ENCODE data around the gene PTPRE. TPM values are rescaled to one million over a fixed set of nuclear protein-coding genes. Genes with fewer than 3 reads are reported as not detected.

Gene PTPRE
- total RNA-seq, 4 donors from 2014 or later: 10.2 to 46.8 (median 28.8) TPM

GRCh38 chr10:127908106-127908958 is 1.4 kb downstream of the PTPRE start:
- H3K4me1 ChIP-seq: peaks cover 36% of the 10 kb centered on the region
- H3K36me3 ChIP-seq: no peaks in the 10 kb centered on the region
- peak overlapping the region; percentile 71 for H3K4me3 ChIP-seq
- H3K27ac ChIP-seq: no peak overlapping the region
- H3K27me3 ChIP-seq: peaks cover 20% of the 10 kb centered on the region
- TF ChIP-seq POLR2A (IDR thresholded peaks at IDR 0.05) (no peak), EP300 (IDR thresholded peaks at IDR 0.05) (no peak), POLR2AphosphoS5 (IDR thresholded peaks at IDR 0.05) (no peak)
- TF ChIP-seq, protein P1, sequence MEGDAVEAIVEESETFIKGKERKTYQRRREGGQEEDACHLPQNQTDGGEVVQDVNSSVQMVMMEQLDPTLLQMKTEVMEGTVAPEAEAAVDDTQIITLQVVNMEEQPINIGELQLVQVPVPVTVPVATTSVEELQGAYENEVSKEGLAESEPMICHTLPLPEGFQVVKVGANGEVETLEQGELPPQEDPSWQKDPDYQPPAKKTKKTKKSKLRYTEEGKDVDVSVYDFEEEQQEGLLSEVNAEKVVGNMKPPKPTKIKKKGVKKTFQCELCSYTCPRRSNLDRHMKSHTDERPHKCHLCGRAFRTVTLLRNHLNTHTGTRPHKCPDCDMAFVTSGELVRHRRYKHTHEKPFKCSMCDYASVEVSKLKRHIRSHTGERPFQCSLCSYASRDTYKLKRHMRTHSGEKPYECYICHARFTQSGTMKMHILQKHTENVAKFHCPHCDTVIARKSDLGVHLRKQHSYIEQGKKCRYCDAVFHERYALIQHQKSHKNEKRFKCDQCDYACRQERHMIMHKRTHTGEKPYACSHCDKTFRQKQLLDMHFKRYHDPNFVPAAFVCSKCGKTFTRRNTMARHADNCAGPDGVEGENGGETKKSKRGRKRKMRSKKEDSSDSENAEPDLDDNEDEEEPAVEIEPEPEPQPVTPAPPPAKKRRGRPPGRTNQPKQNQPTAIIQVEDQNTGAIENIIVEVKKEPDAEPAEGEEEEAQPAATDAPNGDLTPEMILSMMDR (IDR thresholded peaks at IDR 0.05): no peak
- H3K9me3 ChIP-seq: no peaks in the 10 kb centered on the region
- DNase-seq (ENCODE audit: low spot score in 2 of 2): peak in 1 of 2 donors; percentile 55
- WGBS: 57% methylated on average over 12 of the region's 13 CpGs

DNA sequence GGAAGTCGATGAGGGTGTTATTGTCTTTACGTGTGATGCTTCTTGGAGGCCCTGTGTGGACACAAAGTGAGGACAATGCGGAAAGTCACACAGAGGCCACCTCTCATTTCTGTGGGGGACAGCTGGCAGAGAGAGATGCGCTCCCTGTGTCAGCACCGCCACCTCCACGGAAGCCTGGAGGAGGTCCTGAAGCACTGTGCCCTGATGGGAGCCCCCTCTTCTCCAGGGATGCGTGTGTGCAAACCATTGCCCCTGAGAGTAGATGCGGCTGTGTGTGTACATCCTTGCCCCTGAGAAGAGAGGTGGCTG is 2.0 kb downstream of the PTPRE start:
- 84% methylated on average over 4 of the region's 8 CpGs for WGBS
- TF ChIP-seq POLR2A (IDR thresholded peaks at IDR 0.05): no peak
- TF ChIP-seq EP300 (IDR thresholded peaks at IDR 0.05): no peak
- TF ChIP-seq, protein P1 (IDR thresholded peaks at IDR 0.05): no peak
- H3K27me3 ChIP-seq: peaks cover 20% of the 10 kb centered on the region
- H3K9me3 ChIP-seq: no peaks in the 10 kb centered on the region
- no peak overlapping the region for H3K27ac ChIP-seq
- H3K4me1 ChIP-seq: peaks cover 40% of the 10 kb centered on the region
- DNase-seq (ENCODE audit: low spot score in 2 of 2): no peak
- H3K36me3 ChIP-seq: no peaks in the 10 kb centered on the region
- H3K4me3 ChIP-seq: no peak overlapping the region

- H3K27me3 ChIP-seq: peaks cover 20% of the 10 kb centered on the region
- 91% methylated on average over 7 of the region's 7 CpGs for WGBS
- peak in 1 of 2 donors; percentile 60 for DNase-seq (ENCODE audit: low spot score in 2 of 2)
- H3K9me3 ChIP-seq: no peaks in the 10 kb centered on the region
- TF ChIP-seq POLR2A (IDR thresholded peaks at IDR 0.05): no peak
- no peak for TF ChIP-seq EP300 (IDR thresholded peaks at IDR 0.05)
- TF ChIP-seq, protein P1 (IDR thresholded peaks at IDR 0.05): no peak
- no peak for TF ChIP-seq POLR2AphosphoS5 (IDR thresholded peaks at IDR 0.05)
- no peak overlapping the region for H3K4me3 ChIP-seq
- peaks cover 40% of the 10 kb centered on the region for H3K4me1 ChIP-seq
- no peak overlapping the region for H3K27ac ChIP-seq
- H3K36me3 ChIP-seq: no peaks in the 10 kb centered on the region
Measured at GRCh38 chr10:127909716-127910463, 3.0 kb downstream of the PTPRE start.

GRCh38 chr10:127910464-127910770 is 3.5 kb downstream of the PTPRE start:
- TF ChIP-seq POLR2A (IDR thresholded peaks at IDR 0.05) (no peak), POLR2AphosphoS5 (IDR thresholded peaks at IDR 0.05) (no peak), EP300 (IDR thresholded peaks at IDR 0.05) (no peak)
- TF ChIP-seq, protein P1 (IDR thresholded peaks at IDR 0.05): no peak
- H3K4me1 ChIP-seq: peaks cover 40% of the 10 kb centered on the region
- H3K9me3 ChIP-seq: no peaks in the 10 kb centered on the region
- no peak overlapping the region for H3K4me3 ChIP-seq
- H3K36me3 ChIP-seq: no peaks in the 10 kb centered on the region
- H3K27ac ChIP-seq: no peak overlapping the region
- peaks cover 20% of the 10 kb centered on the region for H3K27me3 ChIP-seq
- DNase-seq (ENCODE audit: low spot score in 2 of 2): no peak
- 89% methylated on average over 2 of the region's 2 CpGs for WGBS

- TF ChIP-seq POLR2A (IDR thresholded peaks at IDR 0.05) (no peak), POLR2AphosphoS5 (IDR thresholded peaks at IDR 0.05) (no peak), EP300 (IDR thresholded peaks at IDR 0.05) (no peak)
- TF ChIP-seq, protein P1 (IDR thresholded peaks at IDR 0.05): no peak
- Histone ChIP-seq H3K9me3 (no peaks in the 10 kb centered on the region), H3K27me3 (peaks cover 19% of the 10 kb centered on the region), H3K4me3 (no peak overlapping the region), H3K36me3 (no peaks in the 10 kb centered on the region), H3K27ac (no peak overlapping the region), H3K4me1 (peaks cover 40% of the 10 kb centered on the region)
- 70% methylated on average over 9 of the region's 10 CpGs for WGBS
- DNase-seq (ENCODE audit: low spot score in 2 of 2): no peak
Measured at GRCh38 chr10:127911218-127911866, 4.4 kb downstream of the PTPRE start.
